GM19468 (cell line): ENCODE data around the gene ETNK2.
"Not testable (repeated sequence)": the region's sequence is repeated elsewhere in the genome, so short reads cannot be mapped to it uniquely, and the experiment has no call there.

Source experiments
- ATAC-seq: cut with Tn5 transposase; IDR thresholded peaks from one replicate; pipeline ENCODE4 v1.9.1; 2021; ENCODE audit warnings: mild to moderate bottlenecking, moderate library complexity, moderate number of reproducible peaks; ENCODE audit not compliant: unreplicated experiment; ENCODE audit errors: extremely low read depth

ETNK2 gene

DNA sequence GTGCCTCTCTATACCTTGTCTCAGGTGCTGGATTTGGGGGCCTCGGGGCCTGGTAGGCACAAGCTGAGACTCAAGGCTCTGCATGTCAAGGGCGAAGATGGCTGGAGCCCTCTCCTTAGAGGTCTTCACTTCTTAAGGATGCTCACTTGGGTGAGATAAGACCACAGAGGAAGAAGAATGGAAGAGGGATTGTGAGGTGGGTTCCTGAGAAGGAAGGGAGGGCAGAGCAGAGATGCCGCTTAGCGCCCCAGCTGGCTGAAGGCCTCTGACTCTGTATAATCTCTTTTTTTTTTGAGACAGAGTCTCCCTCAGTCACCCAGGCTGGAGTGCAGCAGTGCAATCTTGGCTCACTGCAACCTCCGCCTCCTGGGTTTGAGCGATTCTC is 46.7 kb downstream of the ETNK2 start:
- no peak for ATAC-seq

DNA sequence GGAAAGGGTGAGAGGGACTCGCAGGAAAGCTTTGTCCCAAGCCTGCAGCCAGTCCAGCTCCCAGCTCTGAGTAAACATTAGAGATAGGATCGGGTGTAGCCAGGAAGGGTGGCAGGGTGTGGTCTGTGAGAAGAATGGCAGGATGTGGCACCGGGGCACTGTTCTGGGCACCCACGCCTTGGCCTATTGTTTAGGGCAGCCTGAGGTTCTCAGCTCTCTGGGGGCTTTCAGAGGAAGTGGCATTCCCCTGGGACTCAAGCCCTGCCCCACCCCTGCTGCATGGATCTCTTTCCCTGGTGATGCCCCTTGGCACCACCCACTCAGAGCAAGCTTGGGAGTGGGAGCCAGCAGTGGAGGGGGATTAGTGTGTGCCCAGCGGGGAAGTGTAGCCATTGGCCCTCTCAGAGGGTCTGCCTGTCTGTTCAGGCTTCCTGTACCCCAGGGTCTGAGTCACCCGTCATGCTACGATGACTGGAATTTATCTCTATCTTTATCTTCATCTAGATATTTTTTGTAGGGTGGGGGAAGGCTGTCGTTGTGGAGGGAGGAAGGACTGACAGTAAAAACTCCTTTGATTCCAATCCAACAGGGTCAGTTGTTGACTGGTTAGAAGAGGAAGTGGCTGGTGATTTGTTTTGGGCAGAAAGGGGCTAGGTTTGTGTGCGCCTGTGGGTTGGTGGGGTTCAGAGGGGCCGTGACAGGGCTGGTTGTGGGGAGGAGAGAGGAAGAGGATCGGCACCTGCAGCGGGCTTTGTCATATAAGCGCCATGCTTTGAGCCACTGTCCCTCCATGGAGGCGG is 47.3 kb downstream of the ETNK2 start:
- no peak for ATAC-seq

DNA sequence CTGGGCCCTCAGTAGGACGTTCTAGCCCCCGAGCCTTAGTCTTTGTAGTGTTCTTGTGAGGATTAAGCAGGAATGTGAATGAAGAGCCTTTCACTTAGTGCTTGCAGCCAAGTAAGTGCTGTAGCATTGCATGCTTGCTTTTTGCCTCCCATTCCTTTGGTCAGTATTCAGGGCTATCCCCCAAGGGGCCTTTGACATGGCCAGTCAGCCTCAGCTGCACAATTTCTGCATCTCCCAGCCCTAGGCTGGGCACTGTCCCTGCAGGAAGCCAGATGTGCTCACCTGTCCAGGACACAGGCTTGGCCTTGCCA is 48.5 kb downstream of the ETNK2 start:
- ATAC-seq, result no peak

DNA sequence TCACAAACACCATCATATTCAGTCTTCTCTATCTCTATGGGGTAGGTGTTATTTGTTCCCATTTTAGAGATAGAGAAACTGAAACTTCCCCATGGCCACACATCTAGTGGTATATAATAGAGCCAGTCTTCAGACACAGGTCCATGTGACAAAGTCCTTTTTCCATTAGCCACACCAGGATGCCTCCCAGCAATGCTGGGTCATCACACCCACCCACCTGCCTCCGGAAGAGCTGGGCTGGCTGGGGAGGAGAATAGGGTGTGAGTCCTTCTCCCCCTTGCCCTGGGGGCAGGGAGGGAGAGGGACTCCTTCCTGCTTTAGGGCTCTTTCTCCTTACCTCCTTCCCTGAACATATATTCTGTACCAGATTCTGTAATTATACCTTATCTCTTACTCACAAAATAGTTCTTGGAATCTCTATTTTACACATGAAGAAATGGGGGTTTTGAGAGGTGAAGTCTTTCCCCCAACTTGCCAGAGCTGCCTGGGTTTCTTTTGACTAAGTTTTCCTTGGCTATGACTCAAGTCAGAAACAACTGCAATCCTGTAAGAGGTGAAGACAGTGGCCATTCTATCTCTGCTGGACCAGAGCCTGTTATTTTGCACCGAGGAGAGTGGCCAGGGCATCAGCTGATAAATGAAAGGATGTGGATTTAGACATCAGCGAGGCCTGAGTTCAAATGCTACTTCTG is 49.0 kb downstream of the ETNK2 start:
- ATAC-seq, result no peak

DNA sequence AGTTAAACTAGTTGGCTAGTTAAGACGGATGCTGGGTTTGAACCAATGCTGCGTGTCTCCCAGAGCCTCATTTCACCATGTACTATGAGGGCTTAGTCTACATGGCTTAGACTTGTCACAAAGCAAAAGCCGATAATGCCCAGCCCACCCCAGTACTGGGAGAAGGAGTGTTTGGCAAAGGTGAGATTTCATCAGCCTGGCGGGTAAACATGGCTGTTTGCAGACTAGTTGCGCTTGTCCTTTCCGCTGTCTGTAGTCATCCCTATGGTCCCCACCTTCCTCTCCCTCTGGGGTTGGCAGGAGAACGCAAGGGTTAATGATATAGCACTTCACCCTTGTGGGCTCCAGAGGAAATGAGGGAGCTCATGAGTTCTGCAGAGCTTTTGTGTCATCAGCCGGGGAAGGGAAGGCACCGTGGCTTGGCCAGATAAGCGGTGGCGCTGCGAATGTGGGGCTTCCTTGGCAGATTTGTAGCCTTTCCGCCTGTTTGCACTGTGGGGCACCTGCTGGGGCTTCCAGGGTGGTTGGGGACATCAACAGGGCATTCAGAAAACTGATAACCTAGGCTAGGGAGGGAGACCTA is 49.7 kb downstream of the ETNK2 start:
- ATAC-seq, result no peak

DNA sequence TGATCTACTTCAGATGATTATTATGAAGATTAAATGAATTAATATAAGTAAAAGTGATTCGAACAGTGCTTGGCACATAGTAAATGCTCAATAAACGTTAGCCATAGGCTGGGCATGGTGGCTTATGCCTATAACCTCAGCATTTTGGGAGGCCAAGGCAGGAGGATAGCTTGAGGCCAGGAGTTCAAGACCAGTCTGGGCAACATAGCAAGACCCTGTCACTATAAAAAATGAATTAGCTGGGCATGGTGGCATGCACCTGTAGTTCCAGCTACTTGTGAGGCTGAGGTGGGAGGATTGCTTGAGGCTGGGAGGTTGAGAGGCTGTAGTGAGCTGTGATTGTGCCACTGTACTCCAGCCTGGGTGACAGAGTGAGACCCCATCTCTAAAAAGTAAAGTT is 52.1 kb downstream of the ETNK2 start:
- not testable (repeated sequence) for ATAC-seq

DNA sequence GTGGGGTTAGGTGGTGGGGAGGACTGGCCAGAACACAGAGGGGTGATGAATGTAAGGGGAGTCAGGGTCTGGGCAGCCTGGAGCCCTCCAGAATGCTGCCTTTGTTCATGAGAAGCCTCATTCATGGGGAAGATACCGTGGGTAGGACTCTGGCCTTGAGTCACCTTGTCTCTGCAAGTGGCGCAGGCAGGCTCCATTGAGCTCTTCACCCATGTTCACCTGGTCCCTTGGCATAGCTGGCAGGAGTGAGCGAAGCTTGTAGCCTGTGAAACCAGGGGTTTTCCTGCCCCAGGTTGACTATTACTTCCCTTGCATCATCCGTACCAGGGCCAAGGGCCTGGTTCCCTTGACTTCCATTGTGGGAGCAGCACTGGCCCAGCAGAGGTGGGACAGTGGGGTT is 53.2 kb downstream of the ETNK2 start:
- no peak for ATAC-seq

DNA sequence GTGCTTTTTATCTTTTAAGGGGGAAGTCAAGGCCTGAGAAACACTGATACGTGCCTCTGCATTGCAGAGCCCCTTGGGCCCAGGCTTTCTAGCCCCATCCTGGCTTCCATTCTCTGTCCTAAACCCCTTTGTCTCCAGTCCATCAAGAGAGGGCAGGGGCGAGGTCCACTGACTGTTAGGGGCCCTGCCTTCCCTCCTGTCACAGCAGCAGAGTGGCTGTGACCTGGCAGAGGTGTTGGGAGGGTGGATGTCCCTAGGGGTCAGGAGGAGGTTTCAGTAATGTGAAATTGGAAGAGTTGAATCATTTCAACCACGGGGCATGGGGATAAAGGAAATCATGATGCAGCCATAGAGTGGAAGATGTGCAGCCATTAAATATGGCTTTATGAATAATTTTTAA is 54.9 kb downstream of the ETNK2 start:
- no peak for ATAC-seq

DNA sequence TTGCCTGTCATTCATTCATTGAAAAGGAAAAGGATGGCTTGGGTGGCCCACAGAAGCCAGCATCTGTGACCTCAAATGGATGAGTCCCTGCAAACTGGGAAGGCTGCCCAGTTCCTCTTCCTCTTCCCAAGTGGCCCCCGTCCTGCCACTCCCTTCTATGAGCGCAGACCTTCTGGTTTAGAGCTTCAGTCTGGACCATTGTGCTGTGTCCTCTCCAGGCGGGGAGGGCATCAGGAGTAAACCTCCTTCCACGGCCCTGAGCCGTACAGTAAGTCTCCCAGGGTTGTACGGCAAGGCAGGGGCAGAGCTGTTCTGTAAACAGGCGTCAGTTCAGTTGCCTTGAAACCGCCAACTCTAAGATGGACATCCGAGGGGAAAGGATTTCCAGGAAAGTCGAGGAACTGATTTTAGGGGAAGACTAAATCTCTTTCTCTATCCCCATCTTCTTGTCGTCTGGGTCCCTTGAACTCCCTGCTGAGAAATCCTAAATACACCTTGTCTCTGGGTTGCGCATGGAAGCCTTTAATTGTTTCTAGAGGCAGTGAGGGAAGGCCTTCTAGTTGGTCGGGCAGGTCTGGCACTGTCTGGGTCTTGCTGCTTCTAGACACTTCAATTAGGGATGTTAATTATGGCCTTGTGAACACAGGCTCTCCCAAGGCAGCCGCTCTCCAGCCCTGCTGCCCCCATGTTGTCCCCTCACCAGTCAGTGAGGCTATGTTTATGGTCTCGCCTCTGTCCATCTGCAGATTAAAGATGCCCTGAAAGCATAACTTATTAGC is 56.8 kb downstream of the ETNK2 start:
- ATAC-seq, result no peak

DNA sequence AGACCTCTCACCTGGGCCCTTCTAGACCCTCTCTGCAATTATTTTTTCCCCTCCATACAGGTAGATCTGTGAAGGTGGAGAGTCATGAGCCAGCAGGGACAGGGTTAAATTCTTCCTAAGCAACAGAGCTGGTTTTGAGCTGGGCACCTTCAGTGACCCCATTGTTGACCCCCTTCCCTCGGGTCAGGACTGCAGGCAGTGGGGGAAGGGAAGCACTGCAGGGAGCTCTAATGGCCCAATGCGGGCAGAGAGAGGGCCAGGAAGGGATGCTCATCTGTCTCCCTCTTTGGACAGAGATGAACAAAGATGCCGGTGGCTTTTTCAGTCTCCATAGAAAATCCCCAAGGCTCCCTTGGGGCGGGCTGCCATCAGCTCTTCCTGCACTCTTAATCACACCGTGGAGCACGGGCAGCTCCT is 57.5 kb downstream of the ETNK2 start:
- ATAC-seq, result no peak

DNA sequence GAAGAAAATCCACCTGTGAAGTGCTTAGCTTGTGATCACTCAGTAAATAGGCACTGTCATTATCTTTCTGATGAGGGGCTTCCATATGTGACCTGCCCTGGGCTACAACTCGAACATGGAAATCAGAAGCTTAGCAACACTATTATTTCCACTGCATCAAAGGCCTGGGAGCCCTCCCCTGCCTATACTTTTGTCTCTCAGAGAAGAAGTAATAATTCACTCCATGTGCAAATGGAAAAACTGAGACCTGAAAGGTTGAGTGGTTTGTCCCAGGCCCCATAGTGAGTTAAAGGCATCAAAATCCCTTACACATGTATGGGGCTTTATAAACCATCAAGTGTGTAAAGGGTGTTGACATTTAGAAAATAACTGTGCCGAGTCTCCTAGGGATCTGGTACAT is 58.1 kb downstream of the ETNK2 start:
- ATAC-seq, result no peak

DNA sequence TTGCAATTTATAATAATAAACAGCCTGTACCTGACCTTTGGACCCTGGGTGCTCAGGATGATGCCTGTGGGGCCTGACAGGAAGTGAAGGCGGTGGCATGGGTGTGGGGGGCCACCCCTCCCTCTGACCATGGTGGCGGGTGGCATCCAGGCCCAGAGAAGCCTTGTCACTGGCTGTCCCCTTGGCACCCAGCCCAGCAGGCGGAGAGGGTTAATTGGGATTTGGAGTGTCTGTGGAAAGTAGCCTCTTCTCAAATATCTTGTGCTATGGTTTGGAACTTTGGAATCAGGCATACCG is 58.5 kb downstream of the ETNK2 start:
- no peak for ATAC-seq

DNA sequence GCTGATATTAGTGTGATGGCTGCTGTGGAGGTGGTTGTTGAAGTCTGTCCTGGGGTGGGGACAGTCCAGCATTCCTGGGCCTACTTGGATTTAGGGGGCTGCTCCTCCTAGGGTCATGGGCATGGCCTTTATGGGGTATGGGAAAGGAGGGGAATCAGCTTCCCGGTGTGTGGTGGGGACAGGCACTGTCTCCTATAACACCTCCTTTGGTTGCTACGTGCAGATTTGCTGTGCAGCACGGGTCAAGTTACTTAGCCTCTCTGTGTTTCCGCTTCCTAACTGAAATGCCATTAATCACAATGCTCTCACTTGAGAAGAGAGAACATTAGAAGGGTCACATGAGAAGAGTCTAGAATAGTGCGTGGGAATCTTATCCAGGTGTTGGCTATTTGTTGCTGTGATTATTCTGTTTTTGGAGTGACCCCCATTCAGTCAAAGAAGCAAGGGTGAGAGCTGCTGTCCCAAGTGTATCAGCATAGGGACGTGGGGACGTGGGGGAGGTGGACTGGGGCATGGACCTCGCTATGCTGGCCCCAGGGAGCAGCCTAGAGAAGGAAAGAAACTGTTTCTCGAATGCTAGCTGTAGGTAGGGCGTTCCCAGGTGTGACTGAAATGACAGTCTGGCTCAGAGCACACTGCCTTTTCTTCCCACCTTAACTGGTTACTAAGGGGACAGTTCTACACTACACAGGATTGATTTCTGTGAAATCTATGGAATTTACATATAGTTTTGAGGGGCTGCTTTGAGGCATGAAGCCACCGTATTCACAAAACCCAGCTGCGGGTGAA is 59.0 kb downstream of the ETNK2 start:
- ATAC-seq, result no peak

DNA sequence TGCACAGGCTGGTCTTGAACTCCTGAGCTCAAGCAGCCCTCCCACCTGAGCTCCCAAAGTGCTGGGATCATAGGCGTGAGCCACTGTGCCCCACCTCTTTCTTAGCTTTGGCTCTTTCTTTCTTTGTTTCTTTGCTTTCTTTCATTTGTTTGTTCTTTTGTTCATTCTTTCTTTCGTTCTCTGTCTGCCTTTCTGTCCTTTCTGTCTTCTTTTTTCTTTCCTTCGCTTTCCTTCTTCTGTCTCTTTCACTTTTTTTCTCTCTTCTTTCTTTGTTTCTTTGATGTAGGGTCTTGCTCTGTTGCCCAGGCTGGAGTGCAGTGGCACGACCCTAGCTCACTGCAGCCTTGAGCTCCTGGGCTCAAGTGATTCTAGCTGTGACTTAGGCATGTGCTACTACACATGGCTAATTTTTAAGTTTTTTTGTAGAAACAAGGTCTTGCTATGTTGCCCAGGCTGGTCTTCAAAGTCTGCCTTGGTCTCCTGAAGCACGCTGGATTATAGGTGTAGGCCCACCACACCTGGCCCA is 60.0 kb downstream of the ETNK2 start:
- ATAC-seq, result no peak

DNA sequence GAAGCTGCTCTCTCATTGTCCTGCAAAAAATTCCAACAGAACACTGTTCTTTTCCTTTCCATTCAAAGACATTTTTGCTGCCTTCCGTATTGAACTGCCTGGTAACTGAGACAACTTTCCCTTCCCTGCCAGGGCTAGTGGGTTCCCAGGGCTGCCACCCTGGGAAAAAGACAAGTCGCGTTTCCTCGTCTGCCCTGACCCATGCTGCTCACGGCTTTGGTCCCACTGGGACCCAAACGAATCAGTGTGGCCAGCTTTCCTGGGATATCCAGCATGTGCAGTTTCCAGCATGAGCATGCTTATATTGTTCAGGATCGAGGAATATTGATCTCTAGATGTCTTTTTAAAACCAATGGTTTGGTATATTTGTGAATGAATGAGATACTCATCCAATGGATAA is 60.8 kb downstream of the ETNK2 start:
- no peak for ATAC-seq

DNA sequence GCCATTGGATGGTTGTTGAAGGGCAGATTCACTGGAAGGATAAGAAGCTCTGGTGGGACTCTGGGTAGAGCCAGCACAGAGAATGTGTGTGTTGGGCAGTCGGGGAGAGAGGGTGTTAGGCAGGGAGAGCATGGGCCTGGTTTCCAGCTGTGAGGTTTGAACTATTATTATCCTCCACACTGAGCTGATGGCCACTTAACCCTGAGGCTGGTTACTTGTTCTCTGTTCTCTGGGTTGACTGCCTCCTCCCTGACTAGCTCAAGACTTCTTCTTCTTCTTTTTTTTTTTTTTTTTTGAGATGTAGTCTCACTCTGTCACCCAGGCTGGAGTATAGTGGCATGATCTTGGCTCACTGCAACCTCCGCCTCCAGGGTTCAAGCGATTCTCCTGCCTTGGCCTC is 61.7 kb downstream of the ETNK2 start:
- not testable (repeated sequence) for ATAC-seq

DNA sequence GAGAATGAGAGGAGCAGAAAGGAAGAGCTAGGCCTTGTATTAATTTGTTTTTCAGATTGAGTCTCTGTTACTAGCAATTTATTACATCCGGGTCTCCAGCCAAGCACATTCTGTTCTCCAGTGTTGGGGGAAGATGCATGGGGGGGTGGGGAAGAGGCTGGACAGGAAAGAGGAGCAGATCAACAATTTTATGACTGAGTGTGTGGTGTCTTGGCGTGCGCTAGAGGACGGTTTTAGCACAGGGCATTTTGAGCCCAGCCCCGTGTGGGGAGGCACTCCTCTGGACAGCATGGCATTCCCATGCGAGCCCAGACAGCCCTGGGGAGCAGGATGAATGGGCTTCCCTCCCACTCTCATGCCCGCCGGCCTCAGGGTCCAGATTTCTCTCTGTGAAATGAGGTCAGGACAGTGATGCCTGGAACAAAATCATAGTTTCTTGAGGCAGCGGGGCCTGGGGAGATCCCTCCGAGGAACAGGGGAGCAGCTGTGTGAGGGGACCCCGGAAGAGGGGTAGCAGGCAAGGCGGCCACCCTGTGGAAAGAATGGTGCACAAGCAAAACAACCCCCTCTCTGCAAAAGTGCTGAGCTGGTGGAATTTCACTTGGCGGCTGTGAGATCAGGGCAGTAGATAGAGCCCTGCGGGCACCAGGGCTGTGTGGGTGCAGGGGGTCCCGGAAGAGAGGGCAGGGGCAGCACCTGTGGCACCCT is 62.6 kb downstream of the ETNK2 start:
- no peak for ATAC-seq

DNA sequence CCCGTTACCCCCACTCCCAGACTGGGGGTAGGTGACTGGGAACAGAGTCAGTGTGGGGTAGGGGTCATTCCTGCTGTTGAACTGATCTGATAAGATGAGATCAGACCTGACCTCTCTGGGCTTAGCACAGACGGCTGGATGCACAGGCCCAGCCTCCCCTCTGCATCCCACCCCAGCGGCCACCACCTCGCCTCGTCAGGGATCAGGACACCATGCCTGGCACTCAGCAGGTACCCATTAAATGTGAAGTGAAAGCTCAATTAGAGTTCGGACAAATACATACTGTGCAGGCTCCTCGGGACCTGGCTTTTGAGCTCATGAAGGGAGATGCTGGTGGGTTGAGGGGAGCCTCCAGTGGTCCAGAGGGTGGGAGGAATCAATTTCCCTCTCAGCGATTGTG is 63.2 kb downstream of the ETNK2 start:
- ATAC-seq, result no peak

DNA sequence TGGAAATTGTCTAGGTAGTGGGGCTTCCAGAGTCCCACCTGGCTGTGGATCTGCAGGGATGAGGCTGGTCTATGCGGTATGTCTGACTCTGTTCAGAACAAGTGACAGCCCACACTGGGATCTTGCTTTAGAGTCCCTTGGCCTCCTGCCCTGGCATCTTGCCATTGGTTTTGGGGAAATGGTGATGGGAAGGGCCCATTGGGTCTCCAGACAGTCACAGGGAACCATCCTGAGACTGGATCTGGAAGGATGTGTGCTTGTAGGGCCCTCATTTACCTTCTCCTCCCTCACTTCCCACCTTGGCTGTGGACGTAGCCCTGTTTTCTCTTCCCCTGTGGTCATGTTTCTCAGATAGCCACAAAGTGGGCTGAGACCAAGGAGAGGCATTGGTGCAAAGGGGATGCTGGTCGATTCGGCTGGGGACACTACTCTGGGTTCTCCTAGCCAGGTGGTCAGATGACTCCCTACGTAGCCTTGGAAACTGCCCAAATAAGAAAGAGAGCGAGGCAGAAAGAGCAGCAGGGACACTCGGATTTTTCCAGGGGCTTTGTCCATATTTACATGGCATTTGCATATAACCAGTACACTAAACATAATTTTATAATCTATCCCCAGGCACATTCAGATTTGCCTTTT is 63.8 kb downstream of the ETNK2 start:
- ATAC-seq, result no peak
